GM12892 (cell line): ENCODE data around the gene ANKRD13A.

Experiments used
- POLR2A ChIP-seq: IDR thresholded peaks from 2 replicates; pipeline ENCODE4 v1.6.1; 2011; ENCODE audit warnings: low read depth, low read length, control low read depth
- TAF1 ChIP-seq: IDR thresholded peaks from 2 replicates; pipeline ENCODE4 v1.6.1; 2011; ENCODE audit warnings: low read depth, mild to moderate bottlenecking, control low read depth, low read length, borderline replicate concordance

GRCh38 chr12:109968801-109969200, 30.4 kb upstream of the ANKRD13A start:
- no peak for TF ChIP-seq TAF1
- no peak for TF ChIP-seq POLR2A
